ENCODE measurements around the gene MYO1F.

DNA sequence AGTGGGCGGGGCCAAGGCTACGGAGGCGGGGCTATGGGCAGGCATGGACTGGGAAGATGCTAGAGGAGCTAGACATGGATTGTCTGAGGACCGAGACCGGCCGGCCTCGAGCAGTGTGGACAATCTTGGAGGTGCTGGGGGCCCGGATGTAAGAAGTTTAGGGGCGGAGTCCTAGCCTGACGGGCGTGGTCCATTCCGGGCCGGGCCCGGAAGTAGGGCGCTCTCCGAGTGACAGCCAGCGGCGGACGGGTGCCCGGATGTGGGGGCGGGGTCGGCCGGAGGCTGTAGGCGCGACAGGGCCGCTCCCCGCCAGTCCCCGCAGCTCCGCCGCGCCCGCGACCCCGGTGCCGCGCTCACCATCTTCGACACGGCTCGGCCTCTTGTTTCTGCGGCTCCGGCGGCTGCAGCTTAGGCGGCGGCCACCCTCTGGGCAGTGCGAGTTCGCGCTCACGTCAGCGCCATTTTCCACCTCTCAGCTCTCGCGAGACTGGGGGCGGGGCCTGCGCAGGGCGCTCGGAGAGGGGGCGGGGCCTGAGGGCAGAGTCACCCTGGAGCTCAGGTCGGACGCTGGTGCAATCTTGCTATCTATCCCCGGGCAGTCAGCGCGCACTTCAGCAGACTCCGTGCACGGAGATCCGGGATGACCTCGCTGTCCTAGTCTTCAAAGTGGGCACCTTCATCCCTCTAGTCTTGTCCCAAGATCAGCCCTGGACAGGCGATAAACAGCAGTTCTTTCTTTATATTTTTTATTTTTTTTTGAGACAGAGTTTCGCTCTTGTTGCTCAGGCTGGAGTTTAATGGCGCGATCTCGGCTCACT lies 63.3 kb downstream of the MYO1F start, which contains the start of gene ZNF414:
- TF ChIP-seq, protein P1, sequence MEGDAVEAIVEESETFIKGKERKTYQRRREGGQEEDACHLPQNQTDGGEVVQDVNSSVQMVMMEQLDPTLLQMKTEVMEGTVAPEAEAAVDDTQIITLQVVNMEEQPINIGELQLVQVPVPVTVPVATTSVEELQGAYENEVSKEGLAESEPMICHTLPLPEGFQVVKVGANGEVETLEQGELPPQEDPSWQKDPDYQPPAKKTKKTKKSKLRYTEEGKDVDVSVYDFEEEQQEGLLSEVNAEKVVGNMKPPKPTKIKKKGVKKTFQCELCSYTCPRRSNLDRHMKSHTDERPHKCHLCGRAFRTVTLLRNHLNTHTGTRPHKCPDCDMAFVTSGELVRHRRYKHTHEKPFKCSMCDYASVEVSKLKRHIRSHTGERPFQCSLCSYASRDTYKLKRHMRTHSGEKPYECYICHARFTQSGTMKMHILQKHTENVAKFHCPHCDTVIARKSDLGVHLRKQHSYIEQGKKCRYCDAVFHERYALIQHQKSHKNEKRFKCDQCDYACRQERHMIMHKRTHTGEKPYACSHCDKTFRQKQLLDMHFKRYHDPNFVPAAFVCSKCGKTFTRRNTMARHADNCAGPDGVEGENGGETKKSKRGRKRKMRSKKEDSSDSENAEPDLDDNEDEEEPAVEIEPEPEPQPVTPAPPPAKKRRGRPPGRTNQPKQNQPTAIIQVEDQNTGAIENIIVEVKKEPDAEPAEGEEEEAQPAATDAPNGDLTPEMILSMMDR (IDR thresholded peaks at IDR 0.05), result peak in 1 of 6 experiments; percentile 16
- TF ChIP-seq POLR2A (IDR thresholded peaks at IDR 0.05), result peak; percentile 82 to 94
